Naive thymus-derived CD8-positive, alpha-beta T cell (primary cell): ENCODE results near the gene MASP2. TPM values are rescaled to one million over a fixed set of nuclear protein-coding genes. Genes with fewer than 3 reads are reported as not detected.
"Not testable (repeated sequence)": the region's sequence is repeated elsewhere in the genome, so short reads cannot be mapped to it uniquely, and the experiment has no call there.

Experiments used
- ATAC-seq, 2 donors: fragments of 150-1000 bp; cut with Tn5 transposase in 1 of 2; sonication (Bioruptor Pico), chemical (Tn5 transposase) in 1 of 2; 1 replicate in 1 of 2; 2 replicates in 1 of 2; pipeline ENCODE4 v1.10.0; 2021; ENCODE audit warnings: mild to moderate bottlenecking in 2 of 2, moderate library complexity in 2 of 2
- POLR2A ChIA-PET: fragments of 350-600 bp; sonication (Branson Sonifier 250); formaldehyde crosslinking; loops from one replicate; lab custom pipeline; 2021; ENCODE audit warnings: antibody characterized with exemption; lab: Charles Lee
- DNase-seq, 10 donors: peaks; one replicate each; pipeline versions ENCODE4 v3.0.0 to v3.0.0-alpha.2; 2020 to 2022
- H3K27ac Mint-ChIP-seq, 10 donors: one replicate each; pipeline ENCODE4 v1.8.0; 2020 to 2022; ENCODE audit warnings: mild to moderate bottlenecking in 10 of 10, mixed read lengths in 10 of 10, moderate library complexity in 4 of 10, inconsistent platforms in 1 of 10
- H3K27me3 Mint-ChIP-seq, 5 donors: one replicate each; pipeline ENCODE4 v1.8.0; 2021 to 2022; ENCODE audit warnings: mixed read lengths in 5 of 5
- H3K36me3 Mint-ChIP-seq, 3 donors: one replicate each; pipeline ENCODE4 v1.8.0; 2020 to 2022; ENCODE audit warnings: mixed read lengths in 3 of 3, mild to moderate bottlenecking in 2 of 3, inconsistent platforms in 1 of 3
- H3K4me1 Mint-ChIP-seq, 4 donors: one replicate each; pipeline ENCODE4 v1.8.0; 2021 to 2022; ENCODE audit warnings: mixed read lengths in 4 of 4
- H3K4me3 Mint-ChIP-seq, 10 donors: one replicate each; pipeline ENCODE4 v1.8.0; 2020 to 2022; ENCODE audit warnings: mild to moderate bottlenecking in 10 of 10, mixed read lengths in 10 of 10, moderate library complexity in 6 of 10, inconsistent platforms in 1 of 10
- H3K9me3 Mint-ChIP-seq, 9 donors: one replicate each; pipeline ENCODE4 v1.8.0; 2020 to 2022; ENCODE audit warnings: mixed read lengths in 9 of 9, mild to moderate bottlenecking in 3 of 9, inconsistent platforms in 1 of 9, moderate library complexity in 1 of 9
- polyA plus RNA-seq, 3 donors: library from polyadenylated mRNA; unstranded; fragments of 300-500 nt; fragmentation: Illumina TruSeq; gene quantifications; one replicate each; pipeline ENCODE4 v1.2.3, GENCODE V29; 2021
- total RNA-seq, 8 experiments: library from RNA in 2 of 8; stranded (reverse) in 2 of 8; gene quantifications; one replicate each; pipeline ENCODE4 v1.2.3 and lab custom pipeline; 2021 to 2026

Gene MASP2
- total and polyA plus RNA-seq, 5 experiments from 2014 or later, result 0.27 to 0.34 TPM; not detected in 3

DNA sequence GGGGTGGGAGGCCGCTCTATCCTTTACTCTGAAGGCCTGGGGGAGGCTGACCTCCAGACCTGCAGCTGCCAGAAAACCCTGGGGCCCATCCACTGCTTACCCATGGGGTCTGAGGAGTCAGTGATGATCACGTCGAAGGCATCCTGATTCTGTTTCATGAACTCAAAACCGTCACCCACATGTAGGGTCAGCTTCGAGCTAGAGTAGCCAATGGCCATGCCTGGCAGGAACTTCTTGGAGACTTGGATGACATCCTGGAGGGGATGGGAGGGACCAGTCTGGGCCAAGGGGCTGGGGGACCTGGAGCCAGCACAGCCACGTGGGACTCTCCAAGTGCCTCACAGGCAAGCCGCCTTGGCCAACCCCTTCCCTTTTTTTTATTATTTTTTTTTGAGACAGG, 9.5 kb upstream of the MASP2 start:
- ATAC-seq (no peak), DNase-seq (no peak)
- Mint-ChIP-seq H3K27me3 (no peaks in the 10 kb centered on the region), H3K4me3 (no peak overlapping the region), H3K36me3 (peaks cover 0 to 30% (median 0%) of the 10 kb centered on the region in 3 donors), H3K27ac (peak overlapping the region in 2 of 10 donors; percentile 20 to 55), H3K4me1 (peaks cover 16 to 28% (median 21%) of the 10 kb centered on the region in 4 donors), H3K9me3 (no peaks in the 10 kb centered on the region)
- POLR2A ChIA-PET, result interaction anchor here (0.6 to 1.0 kb wide), 2 partner anchors 14 to 205 kb away, joined by 3 to 4 read pairs; no protein-coding TSS in a partner anchor

DNA sequence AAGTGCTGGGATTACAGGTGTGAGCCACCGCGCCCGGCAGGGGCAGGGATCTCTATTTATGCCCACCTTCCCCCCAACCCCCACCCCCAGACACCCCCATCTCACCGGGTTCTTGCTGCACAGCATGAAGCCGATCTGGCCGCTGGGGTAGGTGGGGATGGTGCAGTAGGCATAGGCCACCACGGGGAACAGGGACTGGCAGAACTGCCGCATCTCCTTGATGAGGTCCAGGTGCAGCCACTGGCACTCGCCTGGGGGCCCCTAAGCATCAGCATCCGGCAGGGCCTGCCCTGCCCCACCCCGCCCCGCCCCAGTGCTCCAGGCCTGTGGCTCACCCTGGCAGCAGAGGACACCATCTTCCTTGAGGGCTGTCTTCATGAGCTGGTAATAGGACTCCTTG, 8.6 kb upstream of the MASP2 start:
- POLR2A ChIA-PET, result interaction anchor here (1.0 kb wide), 1 partner anchor 206 kb away, joined by 3 read pairs; no protein-coding TSS in a partner anchor
- Mint-ChIP-seq H3K9me3 (no peaks in the 10 kb centered on the region), H3K36me3 (peaks cover 0 to 30% (median 0%) of the 10 kb centered on the region in 3 donors), H3K4me3 (no peak overlapping the region), H3K27ac (no peak overlapping the region), H3K4me1 (peaks cover 12 to 20% (median 15%) of the 10 kb centered on the region in 4 donors), H3K27me3 (no peaks in the 10 kb centered on the region)
- ATAC-seq (no peak), DNase-seq (no peak)

DNA sequence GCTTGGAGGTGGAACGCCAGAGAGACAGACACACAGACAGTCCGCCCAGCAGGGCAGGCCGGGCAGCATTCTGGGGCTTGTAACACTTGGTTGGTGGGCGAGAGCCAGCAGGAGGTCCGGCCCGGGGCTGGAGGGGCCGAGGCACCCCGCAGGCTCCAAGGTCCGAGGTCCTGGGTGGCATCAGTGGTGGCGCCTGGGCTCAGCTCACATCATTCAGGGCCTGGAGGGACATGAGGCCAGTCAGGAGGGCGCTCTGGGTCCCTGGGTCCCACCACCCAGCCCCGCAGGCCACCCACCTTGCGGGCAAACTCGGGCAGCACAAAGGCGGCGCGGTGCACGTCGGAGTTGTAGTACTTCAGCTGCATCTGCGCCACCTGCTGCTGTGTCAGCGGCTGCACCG, 7.6 kb upstream of the MASP2 start:
- Mint-ChIP-seq H3K9me3 (no peaks in the 10 kb centered on the region), H3K4me3 (no peak overlapping the region), H3K4me1 (peaks cover 9 to 17% (median 10%) of the 10 kb centered on the region in 4 donors), H3K27ac (no peak overlapping the region), H3K27me3 (no peaks in the 10 kb centered on the region), H3K36me3 (peaks cover 0 to 30% (median 0%) of the 10 kb centered on the region in 3 donors)
- no peak for DNase-seq
- ATAC-seq, result no peak
- POLR2A ChIA-PET, result interaction anchor here (1.0 kb wide), 1 partner anchor 45 kb away, joined by 3 read pairs; the partner anchor contains the start of gene EXOSC10

DNA sequence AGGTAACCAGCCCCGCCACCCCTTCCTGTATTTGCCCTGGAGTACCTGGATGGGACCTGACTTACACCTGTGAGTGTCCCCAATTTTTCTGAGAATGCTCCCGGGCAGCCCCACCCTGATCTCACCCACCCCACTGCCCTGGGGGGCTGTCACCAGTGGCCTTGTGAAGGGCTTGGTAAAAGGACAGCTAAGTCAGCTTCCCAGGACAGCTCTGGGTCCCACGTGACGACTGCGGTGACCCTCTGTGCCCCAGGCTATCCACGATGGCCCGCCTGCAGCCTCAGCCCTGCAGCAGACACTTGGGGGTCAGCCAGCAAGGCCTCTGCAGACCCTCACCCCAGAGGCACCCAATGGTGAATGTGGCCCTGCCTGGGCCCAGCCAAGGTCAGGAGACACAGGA, 7.1 kb upstream of the MASP2 start:
- no peak for ATAC-seq
- no peak for DNase-seq
- Mint-ChIP-seq H3K27ac (no peak overlapping the region), H3K4me3 (no peak overlapping the region), H3K9me3 (no peaks in the 10 kb centered on the region), H3K4me1 (peaks cover 7 to 16% (median 8%) of the 10 kb centered on the region in 4 donors), H3K27me3 (no peaks in the 10 kb centered on the region), H3K36me3 (peaks cover 0 to 30% (median 0%) of the 10 kb centered on the region in 3 donors)
- POLR2A ChIA-PET, result interaction anchor here (0.6 to 1.0 kb wide), 2 partner anchors 21 to 45 kb away, joined by 3 to 4 read pairs; partner anchors contain the start of gene EXOSC10

- POLR2A ChIA-PET, result interaction anchor here (0.6 to 1.0 kb wide), 2 partner anchors 20 to 46 kb away, joined by 3 to 4 read pairs; partner anchors contain the start of gene EXOSC10
- Mint-ChIP-seq H3K36me3 (peaks cover 0 to 30% (median 0%) of the 10 kb centered on the region in 3 donors), H3K4me3 (no peak overlapping the region), H3K9me3 (no peaks in the 10 kb centered on the region), H3K4me1 (peaks cover 3 to 12% (median 4%) of the 10 kb centered on the region in 4 donors), H3K27ac (no peak overlapping the region), H3K27me3 (no peaks in the 10 kb centered on the region)
- DNase-seq, result no peak
- peak in 1 of 2 donors; percentile 20 for ATAC-seq
Observed at GRCh38 chr1:11053758-11054137, 6.7 kb upstream of the MASP2 start.

DNA sequence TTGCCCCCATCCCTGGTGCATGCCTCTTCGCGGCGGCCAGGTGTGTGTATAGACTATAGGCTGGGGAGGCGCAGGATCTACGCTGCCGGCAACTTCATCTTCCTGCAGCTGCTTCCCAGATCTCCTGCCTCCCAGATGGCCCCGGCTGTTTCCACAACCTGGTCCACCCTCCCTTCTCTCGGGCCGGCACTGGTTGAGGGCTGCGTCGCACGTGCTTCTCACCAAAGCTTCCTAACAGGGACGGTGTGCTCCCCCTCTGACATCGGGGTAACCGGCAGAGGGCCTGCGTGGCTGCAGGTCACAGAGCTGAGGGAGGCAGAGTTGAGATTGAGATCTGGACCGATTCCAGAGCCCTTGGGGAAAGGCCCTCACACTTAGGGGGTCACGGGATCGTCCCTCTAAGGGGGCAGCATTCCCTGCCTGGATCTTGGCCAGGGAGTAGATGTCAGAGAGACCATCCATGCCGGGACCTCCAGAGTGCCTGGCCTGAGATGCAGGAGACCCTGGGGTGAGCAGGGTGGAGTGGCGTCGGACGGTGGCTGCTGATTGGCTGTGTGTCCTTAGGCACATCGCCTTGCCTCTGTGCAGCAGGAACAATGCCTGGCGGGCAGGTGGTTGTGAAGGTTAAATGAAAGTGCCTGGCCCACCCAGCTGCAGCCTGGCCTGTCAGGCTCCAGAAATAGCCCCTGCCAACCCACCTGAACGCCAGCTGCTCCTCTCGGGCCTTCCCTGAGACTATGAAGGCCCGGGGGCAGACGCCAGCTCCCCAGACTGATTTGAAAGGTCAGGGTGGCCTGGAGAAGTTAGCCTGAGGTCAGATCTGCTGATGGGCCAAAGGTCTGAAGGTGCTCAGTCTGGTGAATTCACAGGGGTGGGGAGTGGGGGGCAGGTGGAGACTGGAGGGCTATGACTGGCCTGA, 6.1 kb upstream of the MASP2 start:
- POLR2A ChIA-PET, result interaction anchor here (0.6 to 2.0 kb wide), 2 partner anchors 8 to 20 kb away, joined by 4 to 10 read pairs; no protein-coding TSS in a partner anchor
- no peaks in the 10 kb centered on the region for H3K27me3 Mint-ChIP-seq
- H3K9me3 Mint-ChIP-seq, result no peaks in the 10 kb centered on the region
- DNase-seq (no peak), ATAC-seq (peak; percentile 33 to 49)
- H3K4me1 Mint-ChIP-seq, result peaks cover 0 to 6% (median 2%) of the 10 kb centered on the region in 4 donors
- peak overlapping the region in 1 of 10 donors; percentile 59 for H3K27ac Mint-ChIP-seq
- H3K4me3 Mint-ChIP-seq, result no peak overlapping the region
- H3K36me3 Mint-ChIP-seq, result peaks cover 0 to 27% (median 0%) of the 10 kb centered on the region in 3 donors

DNA sequence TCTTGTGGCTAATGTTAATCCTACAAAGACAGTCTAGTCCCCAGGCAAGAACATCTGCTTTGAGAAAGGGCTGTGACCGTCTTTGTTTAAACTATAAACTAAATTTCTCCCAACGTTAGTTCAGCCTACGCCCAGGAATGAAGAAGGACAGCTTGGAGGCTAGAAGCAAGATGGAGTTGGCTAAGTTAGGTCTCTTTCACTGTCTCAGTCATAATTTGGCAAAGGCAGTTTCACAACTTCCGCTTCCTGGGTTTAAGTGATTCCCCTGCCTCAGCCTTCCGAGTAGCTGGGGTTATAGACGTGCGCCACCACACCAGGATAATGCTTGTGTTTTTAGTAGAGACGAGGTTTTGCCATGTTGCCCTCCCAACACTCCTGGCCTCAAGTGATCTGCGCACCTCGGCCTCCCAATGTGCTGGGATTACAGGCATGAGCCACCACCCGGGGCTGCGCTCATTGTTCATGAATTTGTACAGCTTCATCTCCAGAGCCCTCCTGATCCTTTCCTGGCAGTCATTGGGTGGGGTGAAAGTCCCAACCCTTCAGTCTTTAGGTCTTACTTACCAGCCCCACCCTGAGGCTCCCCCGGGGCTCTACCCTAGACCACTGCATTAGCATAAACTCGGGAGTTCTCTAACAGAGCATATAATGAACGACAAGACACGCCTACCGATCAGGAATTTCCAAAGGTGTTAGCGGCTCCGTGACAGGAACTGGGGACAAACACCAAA, 4.9 kb upstream of the MASP2 start:
- H3K27me3 Mint-ChIP-seq, result no peaks in the 10 kb centered on the region
- peaks cover 0 to 4% (median 1%) of the 10 kb centered on the region in 4 donors for H3K4me1 Mint-ChIP-seq
- no peak overlapping the region for H3K4me3 Mint-ChIP-seq
- H3K9me3 Mint-ChIP-seq, result no peaks in the 10 kb centered on the region
- peak overlapping the region in 2 of 10 donors; percentile 40 to 60 for H3K27ac Mint-ChIP-seq
- no peak for DNase-seq
- ATAC-seq, result no peak
- POLR2A ChIA-PET, result interaction anchor here (2.0 kb wide), 1 partner anchor 9 kb away, joined by 10 read pairs; no protein-coding TSS in a partner anchor
- H3K36me3 Mint-ChIP-seq, result peaks cover 0 to 16% (median 0%) of the 10 kb centered on the region in 3 donors

DNA sequence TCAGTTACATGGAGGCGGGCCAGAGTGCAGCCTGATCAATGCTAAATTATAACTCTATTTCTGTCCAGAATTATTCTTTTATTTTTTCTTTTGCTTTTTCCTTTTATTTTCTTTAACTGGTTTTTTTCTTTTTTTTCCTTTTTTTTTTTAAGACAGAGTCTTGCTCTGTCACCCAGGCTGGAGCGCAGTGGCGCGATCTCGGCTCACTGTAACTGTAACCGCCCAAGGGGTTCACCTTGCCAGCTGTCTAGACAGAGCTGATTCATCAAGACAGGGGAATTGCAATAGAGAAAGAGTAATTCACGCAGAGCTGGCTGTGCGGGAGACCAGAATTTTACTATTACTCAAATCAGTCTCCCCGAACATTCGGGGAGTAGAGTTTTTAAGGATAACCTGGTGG, 4.1 kb upstream of the MASP2 start:
- H3K27ac Mint-ChIP-seq, result peak overlapping the region in 1 of 10 donors; percentile 56
- ATAC-seq, DNase-seq, H3K4me1 Mint-ChIP-seq, H3K36me3 Mint-ChIP-seq, H3K4me3 Mint-ChIP-seq, H3K9me3 Mint-ChIP-seq, H3K27me3 Mint-ChIP-seq: not testable (repeated sequence)
- POLR2A ChIA-PET, result interaction anchor here (0.6 kb wide), 1 partner anchor 225 kb away, joined by 4 read pairs; no protein-coding TSS in a partner anchor

- Mint-ChIP-seq H3K4me1 (no peaks in the 10 kb centered on the region), H3K9me3 (no peaks in the 10 kb centered on the region), H3K36me3 (no peaks in the 10 kb centered on the region), H3K27me3 (no peaks in the 10 kb centered on the region), H3K4me3 (no peak overlapping the region), H3K27ac (no peak overlapping the region)
- POLR2A ChIA-PET, result interaction anchor here (0.5 kb wide), 1 partner anchor 879 kb away, joined by 3 read pairs; no protein-coding TSS in a partner anchor
- DNase-seq (no peak), ATAC-seq (no peak)
Observed at GRCh38 chr1:11046270-11046566, 821 bp downstream of the MASP2 start.

GRCh38 chr1:11045428-11046269, 1.4 kb downstream of the MASP2 start:
- POLR2A ChIA-PET, result interaction anchor here (0.5 kb wide), 1 partner anchor 879 kb away, joined by 3 read pairs; no protein-coding TSS in a partner anchor
- no peaks in the 10 kb centered on the region for H3K36me3 Mint-ChIP-seq
- no peak overlapping the region for H3K4me3 Mint-ChIP-seq
- ATAC-seq, result no peak
- no peak for DNase-seq
- H3K9me3 Mint-ChIP-seq, result no peaks in the 10 kb centered on the region
- no peaks in the 10 kb centered on the region for H3K27me3 Mint-ChIP-seq
- no peak overlapping the region for H3K27ac Mint-ChIP-seq
- H3K4me1 Mint-ChIP-seq, result no peaks in the 10 kb centered on the region

DNA sequence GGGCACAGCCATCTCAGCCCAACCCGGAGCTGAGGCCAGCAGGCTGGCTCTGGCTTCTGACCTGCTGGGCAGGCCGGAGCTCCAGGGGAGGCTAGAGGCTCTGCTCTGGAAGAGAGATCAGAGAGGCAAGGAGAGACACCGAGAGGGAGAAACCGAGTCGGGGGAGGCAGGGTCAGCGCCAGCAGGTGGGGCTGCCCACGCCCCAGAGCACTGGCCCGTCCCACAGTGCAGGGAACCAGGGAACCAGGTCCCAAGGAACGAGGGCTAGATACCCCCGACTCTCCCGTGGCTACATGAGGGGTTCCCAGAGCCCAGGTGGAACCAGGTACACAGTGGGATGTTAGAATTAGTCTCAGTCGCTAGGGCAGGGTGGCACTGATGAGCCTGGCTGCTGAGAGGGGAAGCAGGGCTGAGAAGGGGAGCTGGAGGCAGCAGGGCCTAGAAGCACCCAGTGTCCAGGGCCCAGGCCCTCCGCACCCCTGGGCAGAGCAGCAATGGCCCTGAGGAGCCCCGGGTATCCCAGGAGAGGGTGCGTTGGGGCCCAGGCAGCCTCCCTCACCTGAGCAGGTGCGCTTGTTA, 2.1 kb downstream of the MASP2 start:
- H3K36me3 Mint-ChIP-seq, result no peaks in the 10 kb centered on the region
- no peak overlapping the region for H3K4me3 Mint-ChIP-seq
- no peaks in the 10 kb centered on the region for H3K27me3 Mint-ChIP-seq
- no peaks in the 10 kb centered on the region for H3K9me3 Mint-ChIP-seq
- ATAC-seq (no peak), DNase-seq (no peak)
- H3K4me1 Mint-ChIP-seq, result no peaks in the 10 kb centered on the region
- POLR2A ChIA-PET, result no interaction called here
- H3K27ac Mint-ChIP-seq, result peak overlapping the region in 2 of 10 donors; percentile 65 to 77
